IMR-90 (cell line): ENCODE data around the gene GALNT14. TPM values are rescaled to one million over a fixed set of nuclear protein-coding genes. Genes with fewer than 3 reads are reported as not detected.

ENCODE experiments used
- ATAC-seq: fragments of 200-7000 bp; cut with Tn5 transposase; 2 replicates; pipeline ENCODE4 v1.9.1; 2020; ENCODE audit warnings: low read depth, mild to moderate bottlenecking, moderate library complexity
- BruUV-seq: library from RNA; stranded (reverse); fragments of 400-500 nt; replicated peaks from 2 replicates; lab custom pipeline; 2021; lab: Mats Ljungman, UMichigan
- CTCF ChIA-PET: fragments of 300-600 bp; formaldehyde crosslinking; extraction: SDS; loops from one replicate; lab custom pipeline; 2021; ENCODE audit warnings: antibody characterized with exemption; lab: Yijun Ruan, JAX
- POLR2A ChIA-PET: fragments of 300-600 bp; sonication (Branson Sonifier 250); formaldehyde crosslinking; loops from one replicate; lab custom pipeline; 2022; ENCODE audit warnings: antibody characterized with exemption; ENCODE audit not compliant: unreplicated experiment; lab: Charles Lee
- DNase-seq: peaks from one replicate; pipeline ENCODE4 v3.0.0; 2013
- H2AFZ ChIP-seq: replicated peaks from 2 replicates; pipeline ENCODE3; 2013; ENCODE audit warnings: low read length, mild to moderate bottlenecking; ENCODE audit not compliant: poor library complexity
- H2AK5ac ChIP-seq: 2 replicates; pipeline ENCODE4 v1.6.1; 2013; ENCODE audit warnings: low read depth, low read length, inconsistent platforms
- H2AK9ac ChIP-seq: replicated peaks from 2 replicates; pipeline ENCODE3; 2013; ENCODE audit warnings: mild to moderate bottlenecking, low read depth, low read length, moderate library complexity; ENCODE audit not compliant: poor library complexity
- H2BK120ac ChIP-seq: 2 replicates; pipeline ENCODE4 v1.6.1; 2013; ENCODE audit warnings: low read depth, low read length, inconsistent platforms
- H2BK15ac ChIP-seq: 3 replicates; pipeline ENCODE4 v1.6.1; 2013; ENCODE audit warnings: low read depth, low read length, inconsistent platforms
- H2BK20ac ChIP-seq: 2 replicates; pipeline ENCODE4 v1.6.1; 2013; ENCODE audit warnings: low read depth, mild to moderate bottlenecking, inconsistent platforms, low read length, moderate library complexity
- H2BK5ac ChIP-seq: 2 replicates; pipeline ENCODE4 v1.6.1; 2013; ENCODE audit warnings: mild to moderate bottlenecking, low read depth, low read length, inconsistent platforms; ENCODE audit not compliant: poor library complexity, severe bottlenecking
- H3K14ac ChIP-seq: replicated peaks from 2 replicates; pipeline ENCODE4 v1.6.1; 2013; ENCODE audit warnings: low read depth, low read length, inconsistent platforms
- H3K18ac ChIP-seq: 2 replicates; pipeline ENCODE4 v1.6.1; 2013; ENCODE audit warnings: low read depth, low read length, control low read depth
- H3K23ac ChIP-seq: 2 replicates; pipeline ENCODE4 v1.6.1; 2013; ENCODE audit warnings: low read depth, low read length, inconsistent platforms
- H3K27ac ChIP-seq: 2 replicates; pipeline ENCODE4 v1.5.1; 2013; ENCODE audit warnings: mild to moderate bottlenecking, control low read depth, low read length; ENCODE audit not compliant: insufficient read depth
- H3K27me3 ChIP-seq: 2 replicates; pipeline ENCODE4 v1.6.1; 2013; ENCODE audit warnings: low read length; ENCODE audit not compliant: control insufficient read depth, insufficient read depth
- H3K36me3 ChIP-seq: 2 replicates; pipeline ENCODE4 v1.6.1; 2013; ENCODE audit warnings: low read length, mixed read lengths; ENCODE audit not compliant: control insufficient read depth, insufficient read depth
- H3K4ac ChIP-seq: 2 replicates; pipeline ENCODE4 v1.6.1; 2013; ENCODE audit warnings: low read depth, low read length, inconsistent platforms
- H3K4me1 ChIP-seq: 2 replicates; pipeline ENCODE4 v1.6.1; 2013; ENCODE audit warnings: low read length, mixed read lengths; ENCODE audit not compliant: control insufficient read depth, insufficient read depth
- H3K4me2 ChIP-seq: 2 replicates; pipeline ENCODE4 v1.6.1; 2013; ENCODE audit warnings: low read depth, mild to moderate bottlenecking, control low read depth, low read length, moderate library complexity
- H3K4me3 ChIP-seq: 2 replicates; pipeline ENCODE4 v1.5.1; 2013; ENCODE audit warnings: low read depth, mild to moderate bottlenecking, control low read depth, low read length, moderate library complexity; ENCODE audit not compliant: insufficient read depth
- H3K56ac ChIP-seq: 2 replicates; pipeline ENCODE4 v1.6.1; 2013; ENCODE audit warnings: low read length, inconsistent platforms; ENCODE audit not compliant: insufficient read depth; ENCODE audit errors: extremely low read depth
- H3K79me1 ChIP-seq, 2 experiments: 2 replicates each; pipeline ENCODE4 v1.6.1; 2013; ENCODE audit warnings: low read length in 2 of 2, inconsistent platforms in 1 of 2, low read depth in 1 of 2
- H3K9ac ChIP-seq: 2 replicates; pipeline ENCODE4 v1.6.1; 2013; ENCODE audit warnings: low read depth, low read length, control low read depth
- H3K9me1 ChIP-seq: 2 replicates; pipeline ENCODE4 v1.6.1; 2013; ENCODE audit warnings: low read length, inconsistent platforms; ENCODE audit not compliant: insufficient read depth
- H3K9me3 ChIP-seq: 2 replicates; pipeline ENCODE4 v1.6.1; 2013; ENCODE audit warnings: low read length; ENCODE audit not compliant: control insufficient read depth, insufficient read depth
- H4K20me1 ChIP-seq: 2 replicates; pipeline ENCODE4 v1.6.1; 2013; ENCODE audit warnings: low read length, inconsistent platforms; ENCODE audit not compliant: insufficient read depth
- H4K5ac ChIP-seq: 2 replicates; pipeline ENCODE4 v1.6.1; 2013; ENCODE audit warnings: mild to moderate bottlenecking, low read depth, low read length, control low read depth
- H4K8ac ChIP-seq, 2 experiments: 2 replicates each; pipeline ENCODE4 v1.6.1; 2013; ENCODE audit warnings: low read depth in 2 of 2, low read length in 2 of 2, control low read depth in 1 of 2, inconsistent platforms in 1 of 2
- H4K91ac ChIP-seq: 2 replicates; pipeline ENCODE4 v1.6.1; 2013; ENCODE audit warnings: low read depth, low read length, inconsistent platforms; ENCODE audit not compliant: insufficient read depth
- BHLHE40 ChIP-seq: fragments of 150-350 bp; IDR thresholded peaks from 2 replicates; pipeline ENCODE4 v1.6.1; 2016; ENCODE audit warnings: mild to moderate bottlenecking, low read depth, low read length
- CHD1 ChIP-seq: IDR thresholded peaks from 2 replicates; pipeline ENCODE4 v1.6.1; 2012; ENCODE audit warnings: low read depth, low read length, improper control_type of control experiment
- RAD21 ChIP-seq: IDR thresholded peaks from 2 replicates; pipeline ENCODE4 v1.6.1; 2012; ENCODE audit warnings: low read length, improper control_type of control experiment
- RFX5 ChIP-seq: IDR thresholded peaks from 2 replicates; pipeline ENCODE4 v1.8.0; 2012; ENCODE audit warnings: low read depth, mild to moderate bottlenecking, low read length, moderate library complexity
- SMC3 ChIP-seq: fragments of 150-350 bp; IDR thresholded peaks from 2 replicates; pipeline ENCODE4 v1.6.1; 2016; ENCODE audit warnings: low read depth, mild to moderate bottlenecking, antibody characterized with exemption, low read length, moderate library complexity
- WGBS, 2 experiments: methylation state at CpG; one replicate each; pipeline versions ENCODE4 v1.1.5 to v1.1.7; 2013; ENCODE audit warnings: missing lambda C conversion rate in 2 of 2; ENCODE audit not compliant: insufficient read length in 1 of 2; ENCODE audit errors: extremely low coverage in 2 of 2; 5-methylcytosine and 5-hydroxymethylcytosine counted together
- dilution Hi-C: fragments of 300-500 bp; cut with HindIII; formaldehyde crosslinking; loops from one replicate; pipeline ENCODE4 v1.14.3; 2018; ENCODE audit warnings: low sequenced_read_pairs; ENCODE audit not compliant: unreplicated experiment
- in situ Hi-C: fragments of 300-500 bp; cut with MboI; formaldehyde crosslinking; loops from 3 replicates; pipeline ENCODE4 v1.14.3; 2019; ENCODE audit warnings: low sequenced_read_pairs, inconsistent platforms, mixed read lengths
- intact Hi-C: fragments of 100-400 bp; cut with micrococcal nuclease; formaldehyde crosslinking; loops from 2 replicates; pipeline ENCODE4 v1.10.0; 2022
- polyA plus RNA-seq, 3 experiments: library from polyadenylated mRNA; depleted of rRNA; stranded (reverse); fragments of >200 nt; gene quantifications; 2 replicates each; pipeline ENCODE4 v1.2.3, GENCODE V29; 2012; ENCODE audit warnings: low replicate concordance in 1 of 3
- total RNA-seq: library from RNA; depleted of rRNA; stranded (reverse); fragments of >200 nt; gene quantifications from 2 replicates; pipeline ENCODE4 v1.2.3, GENCODE V29; 2012
- TF ChIP-seq, protein P1 (sequence below): fragments of 150-350 bp; IDR thresholded peaks from 2 replicates; pipeline ENCODE4 v1.6.1; 2016; ENCODE audit warnings: low read depth, mild to moderate bottlenecking, low read length, moderate library complexity, borderline replicate concordance

GALNT14 gene
- total and polyA plus RNA-seq, 2 of the 4 experiments (the other 2 are of a cell fraction), result 0.15 to 0.18 TPM

DNA sequence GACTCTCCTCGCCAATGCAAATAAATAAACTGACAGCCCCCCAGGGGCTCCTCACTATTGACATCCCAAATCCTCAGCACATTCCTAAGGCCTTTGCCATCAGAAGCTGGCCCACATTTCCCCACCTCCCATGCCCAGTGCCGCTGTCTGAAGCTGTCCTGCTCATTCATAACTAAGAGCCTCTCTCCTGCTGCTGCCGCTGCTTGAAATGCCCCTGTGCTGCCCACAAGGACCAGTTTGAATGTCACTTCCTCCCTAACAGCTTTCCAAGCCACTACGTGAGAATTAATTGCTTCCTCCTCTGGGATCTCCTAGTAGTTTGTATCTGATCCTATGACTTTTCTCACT lies 179.3 kb downstream of the GALNT14 start:
- 24% methylated on average over 2 of the region's 4 CpGs; no CpG with 5 or more reads in 1 of the 2 experiments for WGBS, 2 experiments
- no peak overlapping the region for H2AK9ac ChIP-seq
- no TSS peak for BruUV-seq
- no peak overlapping the region for H3K4me2 ChIP-seq
- H2BK120ac ChIP-seq, result no peak overlapping the region
- dilution Hi-C loops (no loop called here), intact Hi-C loops (no loop called here), in situ Hi-C loops (no loop called here)
- no peak overlapping the region for H3K4ac ChIP-seq
- TF ChIP-seq, protein P1, sequence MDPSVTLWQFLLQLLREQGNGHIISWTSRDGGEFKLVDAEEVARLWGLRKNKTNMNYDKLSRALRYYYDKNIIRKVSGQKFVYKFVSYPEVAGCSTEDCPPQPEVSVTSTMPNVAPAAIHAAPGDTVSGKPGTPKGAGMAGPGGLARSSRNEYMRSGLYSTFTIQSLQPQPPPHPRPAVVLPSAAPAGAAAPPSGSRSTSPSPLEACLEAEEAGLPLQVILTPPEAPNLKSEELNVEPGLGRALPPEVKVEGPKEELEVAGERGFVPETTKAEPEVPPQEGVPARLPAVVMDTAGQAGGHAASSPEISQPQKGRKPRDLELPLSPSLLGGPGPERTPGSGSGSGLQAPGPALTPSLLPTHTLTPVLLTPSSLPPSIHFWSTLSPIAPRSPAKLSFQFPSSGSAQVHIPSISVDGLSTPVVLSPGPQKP, result no peak
- TF ChIP-seq SMC3 (no peak), RFX5 (no peak), RAD21 (no peak), BHLHE40 (no peak), CHD1 (no peak)
- no peak overlapping the region for H3K23ac ChIP-seq
- H3K9ac ChIP-seq, result no peak overlapping the region
- H3K27me3 ChIP-seq, result no peaks in the 10 kb centered on the region
- H2BK5ac ChIP-seq, result no peak overlapping the region
- H4K5ac ChIP-seq, result no peak overlapping the region
- H2AFZ ChIP-seq, result no peak overlapping the region
- H3K4me1 ChIP-seq, result no peaks in the 10 kb centered on the region
- H3K4me3 ChIP-seq, result no peak overlapping the region
- no peak overlapping the region for H2BK20ac ChIP-seq
- no peak overlapping the region for H3K56ac ChIP-seq
- DNase-seq (no peak), ATAC-seq (no peak)
- ChIA-PET POLR2A (no interaction called here), CTCF (interaction anchor here (0.6 kb wide), 1 partner anchor 449 kb away, joined by 3 read pairs; no protein-coding TSS in a partner anchor)
- H3K9me1 ChIP-seq, result no peaks in the 10 kb centered on the region
- no peaks in the 10 kb centered on the region for H3K36me3 ChIP-seq
- H3K18ac ChIP-seq, result no peak overlapping the region
- no peak overlapping the region for H4K91ac ChIP-seq
- H3K79me1 ChIP-seq, result no peaks in the 10 kb centered on the region
- no peaks in the 10 kb centered on the region for H3K9me3 ChIP-seq
- no peaks in the 10 kb centered on the region for H4K20me1 ChIP-seq
- H3K14ac ChIP-seq, result no peak overlapping the region
- no peak overlapping the region for H2AK5ac ChIP-seq
- no peak overlapping the region for H2BK15ac ChIP-seq
- H3K27ac ChIP-seq, result no peak overlapping the region
- no peak overlapping the region for H4K8ac ChIP-seq
